ENCODE measurements around the gene PARP12. TPM values are rescaled to one million over a fixed set of nuclear protein-coding genes. Genes with fewer than 3 reads are reported as not detected.

Gene PARP12
- total RNA-seq, 6 experiments from 2014 or later: 6.3 to 14.0 (median 11.8) TPM

GRCh38 chr7:139992353-139993044 is 70.3 kb downstream of the PARP12 start:
- Mint-ChIP-seq H3K4me1 (ENCODE audit: low read depth) (peaks cover 14% of the 10 kb centered on the region; the same call in 1 of the 2 replicates), H3K27me3 (ENCODE audit: insufficient read depth) (peaks cover 18% of the 10 kb centered on the region), H3K4me3 (no peak overlapping the region), H3K36me3 (ENCODE audit: low read depth) (no peaks in the 10 kb centered on the region), H3K27ac (no peak overlapping the region), H3K9me3 (no peaks in the 10 kb centered on the region)
- no peak for TF ChIP-seq CTCF (IDR thresholded peaks at IDR 0.05)
- DNase-seq: no peak

- H3K27ac Mint-ChIP-seq: no peak overlapping the region
- H3K4me1 Mint-ChIP-seq (ENCODE audit: low read depth): peaks cover 14% of the 10 kb centered on the region; the same call in 1 of the 2 replicates
- H3K9me3 Mint-ChIP-seq: no peaks in the 10 kb centered on the region
- TF ChIP-seq CTCF (IDR thresholded peaks at IDR 0.05): no peak
- DNase-seq: no peak
- H3K36me3 Mint-ChIP-seq (ENCODE audit: low read depth): no peaks in the 10 kb centered on the region
- no peak overlapping the region for H3K4me3 Mint-ChIP-seq
- peaks cover 19% of the 10 kb centered on the region for H3K27me3 Mint-ChIP-seq (ENCODE audit: insufficient read depth)
Observed at GRCh38 chr7:139991911-139992310, 70.8 kb downstream of the PARP12 start.

- Mint-ChIP-seq H3K36me3 (ENCODE audit: low read depth) (no peaks in the 10 kb centered on the region), H3K4me1 (ENCODE audit: low read depth) (peaks cover 14% of the 10 kb centered on the region; the same call in 1 of the 2 replicates), H3K27ac (no peak overlapping the region), H3K4me3 (no peak overlapping the region), H3K27me3 (ENCODE audit: insufficient read depth) (peaks cover 19% of the 10 kb centered on the region), H3K9me3 (no peaks in the 10 kb centered on the region)
- no peak for DNase-seq
- TF ChIP-seq CTCF (IDR thresholded peaks at IDR 0.05): no peak
Observed at GRCh38 chr7:139991269-139991666, 71.5 kb downstream of the PARP12 start.

- H3K27ac Mint-ChIP-seq: no peak overlapping the region
- no peaks in the 10 kb centered on the region for H3K36me3 Mint-ChIP-seq (ENCODE audit: low read depth)
- H3K4me3 Mint-ChIP-seq: no peak overlapping the region
- peaks cover 19% of the 10 kb centered on the region for H3K27me3 Mint-ChIP-seq (ENCODE audit: insufficient read depth)
- no peak for DNase-seq
- no peak for TF ChIP-seq CTCF (IDR thresholded peaks at IDR 0.05)
- H3K4me1 Mint-ChIP-seq (ENCODE audit: low read depth): peaks cover 11% of the 10 kb centered on the region; the same call in 1 of the 2 replicates
- H3K9me3 Mint-ChIP-seq: no peaks in the 10 kb centered on the region
Observed at GRCh38 chr7:139990571-139991268, 72.0 kb downstream of the PARP12 start.

GRCh38 chr7:139990142-139990535 is 72.6 kb downstream of the PARP12 start:
- Mint-ChIP-seq H3K27ac (no peak overlapping the region), H3K36me3 (ENCODE audit: low read depth) (no peaks in the 10 kb centered on the region), H3K9me3 (no peaks in the 10 kb centered on the region), H3K27me3 (ENCODE audit: insufficient read depth) (peaks cover 24% of the 10 kb centered on the region), H3K4me3 (no peak overlapping the region), H3K4me1 (ENCODE audit: low read depth) (peaks cover 7% of the 10 kb centered on the region; the same call in 1 of the 2 replicates)
- DNase-seq: no peak
- no peak for TF ChIP-seq CTCF (IDR thresholded peaks at IDR 0.05)

Measured in HFFc6 (cell line).